Stimulated activated CD4-positive, alpha-beta T cell treated with anti-CD3 and anti-CD28 coated beads, Interleukin-15, amount 100 ng/mL, for 1 hour (primary cell): ENCODE measurements around the gene SIRPB1.
"Not testable (repeated sequence)": the region's sequence is repeated elsewhere in the genome, so short reads cannot be mapped to it uniquely, and the experiment has no call there.

Experiments used
- DNase-seq, 2 donors: peaks; one replicate each; pipeline ENCODE4 v3.0.0-alpha.2; 2020; ENCODE audit warnings: low read depth in 1 of 2, low spot score in 1 of 2

SIRPB1 gene

DNA sequence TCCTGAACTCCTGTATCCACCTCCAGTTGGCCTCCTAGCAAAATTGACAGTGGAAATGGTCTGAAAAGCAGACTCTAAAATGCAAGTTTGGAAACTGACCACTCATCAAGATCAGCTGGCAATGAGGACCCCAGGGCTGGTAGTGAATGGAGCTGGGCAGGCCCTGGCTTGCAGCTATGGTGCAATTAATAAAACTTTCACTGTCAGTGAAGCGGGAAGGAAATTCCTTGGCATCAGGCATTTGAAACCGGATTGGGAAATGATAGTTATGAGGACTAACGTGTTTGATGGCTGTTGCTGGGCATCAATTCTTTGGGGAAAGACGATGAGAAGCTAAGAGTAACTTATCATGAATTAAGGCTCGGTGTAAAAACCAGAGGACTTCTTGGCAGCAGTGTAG lies 19.1 kb downstream of the SIRPB1 start:
- DNase-seq = no peak

DNA sequence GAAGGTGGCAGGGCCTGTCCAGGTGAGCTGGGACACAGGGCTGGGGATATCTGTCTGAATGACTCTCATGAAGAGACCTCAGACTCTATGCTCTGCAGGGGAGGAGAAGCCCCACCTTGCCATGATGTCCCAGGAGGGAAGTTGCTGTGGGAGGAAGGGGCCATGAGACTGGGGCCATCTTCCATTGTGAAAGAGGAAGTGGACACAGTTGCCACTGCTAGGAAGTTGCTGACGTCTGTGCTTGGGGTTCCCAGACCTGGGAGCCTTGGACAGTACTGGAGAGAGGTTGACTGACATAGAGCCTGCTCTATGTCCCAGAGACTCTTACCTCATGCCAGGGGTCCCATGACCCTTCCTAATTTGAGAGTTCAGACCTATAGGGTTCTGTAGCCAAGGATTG lies 24.5 kb downstream of the SIRPB1 start:
- DNase-seq = no peak

DNA sequence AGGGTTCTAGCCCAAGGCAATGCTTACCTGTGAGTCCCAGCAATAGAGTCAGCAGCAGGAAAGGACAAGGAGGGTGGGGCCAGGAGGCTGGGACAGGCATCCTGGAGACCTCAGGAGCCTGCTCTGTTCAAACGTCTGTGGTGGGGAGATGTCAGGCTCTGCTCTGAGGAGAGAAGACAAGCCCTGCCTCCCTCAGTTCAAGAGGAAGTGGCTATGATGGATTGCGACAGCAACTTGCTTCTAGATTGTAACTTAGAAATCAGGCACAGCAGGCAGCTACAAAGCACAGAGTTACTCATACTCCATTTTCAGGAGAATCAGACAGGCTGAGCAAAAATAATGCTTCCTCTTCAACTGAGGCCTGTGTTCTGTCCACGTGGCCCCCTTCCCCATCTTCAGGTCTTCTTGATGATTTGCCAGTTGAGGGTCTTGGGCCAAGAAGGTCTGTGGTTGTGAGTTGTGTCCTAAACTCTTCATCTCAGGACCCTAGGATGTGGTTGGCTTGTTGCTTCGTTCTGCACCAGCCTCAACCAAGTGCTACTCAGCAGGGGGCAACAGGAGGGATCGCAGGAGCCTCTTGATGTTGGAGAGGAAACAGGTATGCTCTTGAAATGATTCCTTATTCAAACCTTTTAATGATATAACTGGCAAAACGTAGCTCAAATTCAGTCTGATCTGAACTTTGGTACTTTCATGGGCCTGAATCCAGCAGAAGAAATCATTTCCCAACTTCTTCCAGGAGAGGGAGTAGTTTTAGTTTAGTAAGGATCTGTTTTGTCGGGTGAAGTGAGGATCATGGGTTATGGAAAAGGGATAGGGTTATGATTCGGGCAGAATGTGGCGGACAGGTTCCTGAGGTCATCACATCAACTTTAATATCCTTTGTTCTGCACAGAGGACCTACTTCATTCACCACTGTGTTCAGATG lies 31.0 kb downstream of the SIRPB1 start:
- no peak for DNase-seq

DNA sequence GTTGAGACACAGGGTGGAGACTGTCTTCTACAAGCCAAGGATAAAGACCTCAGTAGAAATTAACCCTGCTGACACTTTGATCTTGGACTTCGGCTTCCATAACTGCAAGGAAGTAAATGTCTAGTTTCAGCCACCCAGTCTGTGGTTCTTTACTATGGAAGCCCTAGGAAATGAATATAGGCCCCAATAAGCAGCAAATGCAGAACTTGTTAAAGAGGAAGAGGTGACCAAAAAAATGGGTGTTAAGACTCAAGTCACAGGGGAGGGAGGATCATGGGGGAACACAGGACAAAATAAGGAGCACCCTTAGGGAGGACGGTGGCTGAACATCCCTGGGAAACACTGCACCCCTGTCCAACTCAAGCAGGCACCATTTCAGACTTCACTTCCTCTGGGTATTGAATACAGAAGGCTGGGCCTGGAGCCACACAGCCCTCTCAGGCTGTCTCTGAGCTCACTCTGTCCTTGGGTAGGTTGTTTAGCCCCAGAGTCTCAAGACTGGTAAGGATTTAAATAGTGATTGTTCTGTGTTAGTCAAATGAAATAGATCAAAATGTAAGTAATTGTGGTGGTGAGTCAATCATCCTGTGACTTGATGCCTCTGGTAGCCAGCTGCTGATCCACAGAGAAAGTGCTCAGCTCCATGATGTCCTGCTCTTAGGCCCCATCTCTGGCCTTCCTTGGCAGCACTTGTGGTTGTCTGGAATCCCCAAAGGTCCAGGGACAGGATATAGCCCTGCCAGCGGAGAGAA lies 31.9 kb downstream of the SIRPB1 start:
- no peak for DNase-seq

DNA sequence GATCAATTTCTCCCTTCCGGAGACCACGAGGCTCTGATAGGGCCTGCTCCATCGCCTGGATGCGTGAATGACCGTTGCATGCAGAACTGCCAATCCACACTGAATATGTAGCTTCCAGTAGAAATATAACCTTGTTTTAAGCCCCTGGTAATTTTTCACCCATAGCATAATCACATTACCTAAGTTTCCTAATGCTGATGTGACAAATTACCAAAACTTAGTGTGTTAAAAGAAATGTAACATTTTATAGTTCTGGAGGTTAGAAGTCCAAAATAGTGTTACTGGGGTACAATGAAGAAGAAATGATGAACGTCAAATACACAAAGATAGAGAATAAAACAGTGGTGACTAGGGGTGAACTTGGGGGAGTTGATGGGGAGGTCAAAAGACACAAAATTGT lies 40.3 kb downstream of the SIRPB1 start:
- DNase-seq = no peak

DNA sequence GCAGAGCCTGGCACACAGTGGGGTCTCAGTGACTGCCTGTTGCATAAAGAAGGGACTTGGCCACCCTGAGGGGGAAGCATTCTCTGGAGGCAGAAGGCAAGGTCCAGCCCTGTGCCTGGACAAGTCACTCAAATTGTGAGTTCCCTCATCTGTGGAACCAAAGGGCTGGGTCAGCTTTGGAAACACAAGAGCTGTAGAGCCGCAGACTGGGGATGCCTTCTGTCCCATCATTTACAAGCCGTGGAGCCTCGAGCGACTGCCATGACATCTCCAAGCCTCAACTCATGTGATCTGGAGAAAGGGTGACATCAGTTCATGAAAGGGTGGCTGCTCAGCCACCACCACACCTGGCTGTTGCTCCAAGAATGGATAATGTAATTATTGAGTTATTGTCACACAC lies 41.9 kb downstream of the SIRPB1 start:
- DNase-seq = no peak

DNA sequence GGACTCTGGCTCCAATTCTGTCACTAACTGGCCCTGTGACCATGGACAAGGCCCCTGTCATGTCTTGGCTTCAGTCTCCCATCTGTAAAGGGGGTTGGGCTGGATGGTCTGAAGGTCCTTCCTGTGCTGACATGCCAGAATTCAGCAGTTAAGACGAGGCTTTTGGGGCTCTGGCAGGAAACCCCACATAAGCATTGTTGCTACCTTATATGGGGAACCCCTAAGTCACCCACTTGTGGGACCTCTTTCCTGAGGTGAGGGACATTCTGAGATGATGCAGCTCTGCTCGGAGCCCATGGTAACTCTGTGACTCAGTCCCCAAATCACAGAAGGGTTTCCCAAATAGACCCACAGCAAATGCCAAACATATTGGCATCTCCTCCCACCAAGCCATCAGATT lies 42.5 kb downstream of the SIRPB1 start:
- DNase-seq = not testable (repeated sequence)

DNA sequence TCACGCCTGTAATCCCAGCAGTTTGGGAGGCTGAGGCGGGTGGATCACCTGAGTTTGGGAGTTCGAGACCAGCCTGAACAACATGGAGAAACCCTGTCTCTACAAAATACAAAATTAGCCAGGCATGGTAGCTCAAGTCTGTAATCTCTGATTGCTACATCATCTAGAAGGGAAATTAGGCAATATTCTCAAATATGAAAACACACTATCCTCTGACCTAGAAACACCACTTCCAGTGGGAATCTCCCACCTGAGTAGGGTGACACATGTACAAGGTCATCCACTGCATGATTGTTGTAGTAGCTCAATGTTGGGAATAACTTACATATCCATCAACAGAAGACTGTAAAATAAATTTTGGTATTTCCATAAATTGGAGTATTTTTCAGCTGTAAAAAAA lies 43.2 kb downstream of the SIRPB1 start:
- no peak for DNase-seq

DNA sequence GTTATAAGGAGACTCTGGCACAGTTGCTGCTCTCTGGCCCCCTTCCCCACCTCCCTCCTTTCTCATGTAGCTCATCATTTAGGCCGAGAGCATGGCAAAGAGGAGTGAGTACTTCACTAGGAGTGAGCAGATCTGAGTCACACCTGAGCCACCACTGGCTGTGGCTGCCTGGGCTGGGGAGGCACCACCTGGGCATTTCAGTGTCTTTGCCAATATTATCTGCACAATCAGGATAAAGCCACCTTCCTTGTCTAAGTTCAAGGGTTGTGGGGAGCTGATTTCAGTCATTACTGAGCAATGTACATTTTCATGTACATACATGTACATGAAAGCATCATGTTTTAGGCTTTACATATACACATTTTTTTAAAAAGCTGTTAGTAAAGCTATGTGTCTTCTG lies 43.8 kb downstream of the SIRPB1 start:
- not testable (repeated sequence) for DNase-seq

DNA sequence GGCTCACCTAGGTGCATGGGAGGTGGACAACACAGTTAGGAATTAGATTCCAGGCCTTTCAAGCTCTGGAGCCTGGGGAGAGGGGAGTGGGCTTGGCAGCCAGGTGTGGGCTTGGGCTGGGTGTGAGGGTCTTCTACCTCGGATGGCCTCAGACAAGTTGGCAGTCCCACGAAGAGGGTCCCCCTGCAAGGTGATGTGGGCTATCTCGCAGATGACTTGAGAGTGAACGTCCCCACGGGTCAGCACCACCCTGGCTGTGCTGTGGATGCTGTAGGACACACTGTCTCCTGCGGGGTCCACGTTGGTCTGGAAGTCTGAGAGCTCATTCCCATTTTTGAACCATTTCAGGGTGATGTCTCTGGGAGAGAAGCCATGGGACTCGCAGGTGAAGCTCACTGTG lies 48.2 kb downstream of the SIRPB1 start:
- not testable (repeated sequence) for DNase-seq
